T-helper 1 cell treated with Interleukin-12 subunit alpha and Interleukin-12 subunit beta and Interleukin-4 antibody, amounts not matched to agents 30 μg/mL and 1 μg/mL, for 36 hours (primary cell): ENCODE data around the gene TRIM61.
"Not testable (repeated sequence)": the region's sequence is repeated elsewhere in the genome, so short reads cannot be mapped to it uniquely, and the experiment has no call there.

Experiments used
- H3K27ac Mint-ChIP-seq: one replicate; pipeline ENCODE4 v1.8.0; 2021; ENCODE audit warnings: mild to moderate bottlenecking, mixed read lengths
- H3K27me3 Mint-ChIP-seq: one replicate; pipeline ENCODE4 v1.8.0; 2021; ENCODE audit warnings: low read depth, mixed read lengths
- H3K36me3 Mint-ChIP-seq: one replicate; pipeline ENCODE4 v1.8.0; 2021; ENCODE audit warnings: low read depth, mixed read lengths
- H3K4me1 Mint-ChIP-seq: one replicate; pipeline ENCODE4 v1.8.0; 2021; ENCODE audit warnings: low read depth, mixed read lengths
- H3K4me3 Mint-ChIP-seq: one replicate; pipeline ENCODE4 v1.8.0; 2021; ENCODE audit warnings: mild to moderate bottlenecking, moderate library complexity, mixed read lengths
- H3K9me3 Mint-ChIP-seq: one replicate; pipeline ENCODE4 v1.8.0; 2021; ENCODE audit warnings: mixed read lengths

TRIM61 gene

GRCh38 chr4:164945146-164945545 is 32.3 kb downstream of the TRIM61 start:
- Mint-ChIP-seq H3K4me1 (no peaks in the 10 kb centered on the region), H3K27ac (no peak overlapping the region), H3K36me3 (no peaks in the 10 kb centered on the region), H3K9me3 (no peaks in the 10 kb centered on the region), H3K4me3 (no peak overlapping the region), H3K27me3 (peaks cover 17% of the 10 kb centered on the region)

GRCh38 chr4:164943192-164943591 is 34.3 kb downstream of the TRIM61 start:
- H3K4me3 Mint-ChIP-seq = no peak overlapping the region
- H3K9me3 Mint-ChIP-seq = no peaks in the 10 kb centered on the region
- no peaks in the 10 kb centered on the region for H3K4me1 Mint-ChIP-seq
- H3K27ac Mint-ChIP-seq = no peak overlapping the region
- no peaks in the 10 kb centered on the region for H3K36me3 Mint-ChIP-seq
- H3K27me3 Mint-ChIP-seq = peaks cover 8% of the 10 kb centered on the region

- Mint-ChIP-seq H3K4me3 (no peak overlapping the region), H3K36me3 (no peaks in the 10 kb centered on the region), H3K27ac (no peak overlapping the region), H3K4me1 (no peaks in the 10 kb centered on the region), H3K27me3 (no peaks in the 10 kb centered on the region), H3K9me3 (no peaks in the 10 kb centered on the region)
Measured at GRCh38 chr4:164937576-164938270, 39.7 kb downstream of the TRIM61 start.

- not testable (repeated sequence) for H3K27ac Mint-ChIP-seq, H3K36me3 Mint-ChIP-seq
Measured at GRCh38 chr4:164935865-164936606, 41.4 kb downstream of the TRIM61 start.

GRCh38 chr4:164935363-164935762 is 42.1 kb downstream of the TRIM61 start:
- Mint-ChIP-seq H3K4me1 (no peaks in the 10 kb centered on the region), H3K9me3 (no peaks in the 10 kb centered on the region), H3K36me3 (no peaks in the 10 kb centered on the region), H3K27me3 (no peaks in the 10 kb centered on the region), H3K27ac (no peak overlapping the region), H3K4me3 (no peak overlapping the region)

More at GRCh38 chr4:164935865-164936606, 41.4 kb downstream of the TRIM61 start:
- H3K4me1 Mint-ChIP-seq, H3K4me3 Mint-ChIP-seq, H3K9me3 Mint-ChIP-seq, H3K27me3 Mint-ChIP-seq: not testable (repeated sequence)

GRCh38 chr4:164933244-164933643 is 44.2 kb downstream of the TRIM61 start:
- no peaks in the 10 kb centered on the region for H3K9me3 Mint-ChIP-seq
- no peak overlapping the region for H3K4me3 Mint-ChIP-seq
- H3K27ac Mint-ChIP-seq = no peak overlapping the region
- no peaks in the 10 kb centered on the region for H3K27me3 Mint-ChIP-seq
- H3K4me1 Mint-ChIP-seq = no peaks in the 10 kb centered on the region
- H3K36me3 Mint-ChIP-seq = no peaks in the 10 kb centered on the region

GRCh38 chr4:164931551-164932324 is 45.7 kb downstream of the TRIM61 start:
- H3K4me1 Mint-ChIP-seq = no peaks in the 10 kb centered on the region
- no peaks in the 10 kb centered on the region for H3K9me3 Mint-ChIP-seq
- no peak overlapping the region for H3K4me3 Mint-ChIP-seq
- H3K27me3 Mint-ChIP-seq = no peaks in the 10 kb centered on the region
- no peaks in the 10 kb centered on the region for H3K36me3 Mint-ChIP-seq
- no peak overlapping the region for H3K27ac Mint-ChIP-seq

- no peak overlapping the region for H3K4me3 Mint-ChIP-seq
- H3K9me3 Mint-ChIP-seq = no peaks in the 10 kb centered on the region
- H3K27ac Mint-ChIP-seq = no peak overlapping the region
- no peaks in the 10 kb centered on the region for H3K4me1 Mint-ChIP-seq
- H3K36me3 Mint-ChIP-seq = no peaks in the 10 kb centered on the region
- H3K27me3 Mint-ChIP-seq = no peaks in the 10 kb centered on the region
Measured at GRCh38 chr4:164930647-164931046, 46.8 kb downstream of the TRIM61 start.

GRCh38 chr4:164927101-164927500 is 50.4 kb downstream of the TRIM61 start:
- H3K4me3 Mint-ChIP-seq, H3K9me3 Mint-ChIP-seq, H3K36me3 Mint-ChIP-seq, H3K27ac Mint-ChIP-seq, H3K4me1 Mint-ChIP-seq, H3K27me3 Mint-ChIP-seq: not testable (repeated sequence)

GRCh38 chr4:164926301-164926700 is 51.2 kb downstream of the TRIM61 start:
- no peaks in the 10 kb centered on the region for H3K9me3 Mint-ChIP-seq
- no peaks in the 10 kb centered on the region for H3K36me3 Mint-ChIP-seq
- no peak overlapping the region for H3K4me3 Mint-ChIP-seq
- no peaks in the 10 kb centered on the region for H3K4me1 Mint-ChIP-seq
- H3K27ac Mint-ChIP-seq = no peak overlapping the region
- no peaks in the 10 kb centered on the region for H3K27me3 Mint-ChIP-seq

- Mint-ChIP-seq H3K27me3 (no peaks in the 10 kb centered on the region), H3K4me3 (no peak overlapping the region), H3K4me1 (no peaks in the 10 kb centered on the region), H3K27ac (no peak overlapping the region), H3K9me3 (no peaks in the 10 kb centered on the region), H3K36me3 (no peaks in the 10 kb centered on the region)
Measured at GRCh38 chr4:164924670-164925238, 52.7 kb downstream of the TRIM61 start.

GRCh38 chr4:164918956-164919355 is 58.5 kb downstream of the TRIM61 start:
- H3K9me3 Mint-ChIP-seq = no peaks in the 10 kb centered on the region
- no peaks in the 10 kb centered on the region for H3K27me3 Mint-ChIP-seq
- H3K4me3 Mint-ChIP-seq = no peak overlapping the region
- no peak overlapping the region for H3K27ac Mint-ChIP-seq
- no peaks in the 10 kb centered on the region for H3K4me1 Mint-ChIP-seq
- no peaks in the 10 kb centered on the region for H3K36me3 Mint-ChIP-seq
